Activated CD8-positive, alpha-beta memory T cell treated with anti-CD3 and anti-CD28 coated beads for 24 hours (primary cell): ENCODE data around the gene CXXC1.
A peak's percentile ranks its signal among the peaks of the same experiment; 100 is the strongest.
"Not testable (repeated sequence)": the region's sequence is repeated elsewhere in the genome, so short reads cannot be mapped to it uniquely, and the experiment has no call there.

Experiments
- DNase-seq: peaks from one replicate; pipeline ENCODE4 v3.0.0-alpha.2; 2020

Gene CXXC1

DNA sequence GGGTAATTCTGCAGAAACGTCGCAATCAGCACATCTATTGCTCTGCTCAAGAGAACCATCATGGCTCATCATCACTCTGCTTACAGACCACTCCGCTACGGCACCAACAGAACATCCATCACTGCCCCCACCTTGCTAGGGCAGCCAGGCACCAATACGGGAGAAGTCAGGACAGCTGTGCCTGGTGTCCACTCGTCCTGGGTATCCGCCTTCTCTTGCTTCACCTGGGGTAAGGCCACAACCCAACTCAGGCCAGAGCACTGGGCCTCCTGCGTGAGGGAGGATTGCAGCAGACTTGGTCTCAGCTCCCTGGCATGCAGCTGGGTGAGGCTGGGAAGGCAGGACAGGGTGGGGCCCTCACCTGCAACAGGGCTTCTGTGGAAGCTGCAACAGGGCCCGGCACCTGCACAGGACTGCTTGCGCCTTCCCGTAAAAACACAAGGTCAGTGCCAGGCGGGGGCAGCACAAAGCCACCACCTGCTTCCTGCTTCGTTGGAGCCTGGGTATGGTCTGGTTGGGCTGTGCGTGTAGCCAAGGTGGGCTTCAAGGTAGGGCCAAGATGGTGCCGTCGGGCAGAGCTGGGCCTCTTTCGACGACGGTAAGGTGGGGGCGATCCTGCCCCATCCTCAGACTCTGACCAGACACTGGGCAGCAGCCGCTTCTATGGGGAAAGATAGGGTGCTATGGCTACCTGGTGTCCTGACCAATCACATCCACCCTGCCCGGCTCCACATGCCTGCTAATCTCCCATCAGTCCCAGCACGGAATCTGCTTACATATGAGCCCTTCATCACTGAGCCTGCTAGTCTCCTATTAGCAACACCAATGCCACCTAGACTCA, 14.1 kb downstream of the CXXC1 start:
- DNase-seq = no peak

DNA sequence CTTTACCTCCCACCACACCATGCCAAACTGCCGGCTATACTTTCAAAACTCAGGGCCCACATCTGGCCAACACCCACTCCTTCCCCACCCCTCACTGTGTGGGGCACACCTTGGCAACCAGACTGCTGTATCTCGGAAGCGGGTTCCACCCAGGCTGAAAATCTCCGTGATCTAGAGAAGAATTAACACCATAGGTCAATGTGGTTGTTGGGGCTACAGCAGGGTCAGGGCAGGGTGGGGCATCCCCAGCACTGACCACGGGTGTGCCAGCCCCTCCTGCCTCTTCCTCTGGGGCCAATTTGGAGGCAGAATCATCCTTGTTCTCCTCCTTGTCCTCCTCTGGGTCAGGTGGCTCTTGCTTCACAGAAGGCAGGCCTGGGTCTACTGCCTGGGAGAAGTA, 14.9 kb downstream of the CXXC1 start:
- no peak for DNase-seq

- peak; percentile 90 for DNase-seq
Measured at GRCh38 chr18:50268022-50268747, 19.3 kb downstream of the CXXC1 start.

DNA sequence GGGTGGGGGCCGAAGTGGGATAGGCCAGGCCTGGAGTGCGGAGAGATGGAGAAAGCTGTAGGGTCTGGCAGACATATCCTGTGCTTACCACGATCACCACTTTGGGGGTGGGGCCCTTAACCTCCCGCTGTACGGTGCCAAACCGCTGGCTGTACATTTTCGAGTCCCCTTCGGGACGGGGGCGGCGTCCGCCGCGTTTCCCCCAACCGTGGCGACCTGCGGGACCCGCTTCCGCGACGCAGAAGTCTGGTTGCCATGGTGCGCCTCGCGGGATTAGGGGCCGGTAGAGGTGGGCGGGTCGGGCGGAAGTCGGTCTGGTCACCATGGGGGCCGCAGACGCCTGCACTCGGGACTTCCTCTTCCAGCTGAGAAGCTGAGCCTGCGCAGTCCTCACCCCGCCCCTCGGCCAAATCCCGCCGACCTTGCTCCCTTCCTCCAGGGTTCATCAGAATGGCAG, 21.2 kb downstream of the CXXC1 start, which contains the start of gene CFAP53:
Gene CFAP53, minus strand, starts transcription at position 248 of the 457 bp plus-strand sequence. Its CDS starts 91 bp downstream, at position 157.
- DNase-seq = peak; percentile 94

- DNase-seq = no peak
Measured at GRCh38 chr18:50262977-50263376, 24.5 kb downstream of the CXXC1 start.

DNA sequence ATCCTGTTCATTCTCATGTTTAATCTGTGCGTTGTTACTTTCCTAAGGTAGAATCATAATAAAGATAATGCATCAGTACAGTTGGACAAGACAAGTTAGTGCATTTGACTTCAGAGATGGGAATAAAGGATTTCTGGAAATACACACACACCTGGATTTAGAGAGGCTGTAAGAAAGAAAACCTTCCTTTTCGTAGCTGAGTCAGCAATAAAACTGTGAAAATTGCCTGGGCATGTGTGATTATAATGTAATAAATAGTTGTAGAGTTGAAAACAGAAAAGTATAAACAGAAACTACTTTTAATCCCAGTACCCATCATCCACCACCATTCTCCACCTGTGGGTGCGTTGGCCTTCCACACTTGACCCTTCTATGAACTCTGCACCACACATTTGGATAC, 36.6 kb downstream of the CXXC1 start:
- no peak for DNase-seq

- DNase-seq = no peak
Measured at GRCh38 chr18:50249576-50249975, 37.9 kb downstream of the CXXC1 start.

DNA sequence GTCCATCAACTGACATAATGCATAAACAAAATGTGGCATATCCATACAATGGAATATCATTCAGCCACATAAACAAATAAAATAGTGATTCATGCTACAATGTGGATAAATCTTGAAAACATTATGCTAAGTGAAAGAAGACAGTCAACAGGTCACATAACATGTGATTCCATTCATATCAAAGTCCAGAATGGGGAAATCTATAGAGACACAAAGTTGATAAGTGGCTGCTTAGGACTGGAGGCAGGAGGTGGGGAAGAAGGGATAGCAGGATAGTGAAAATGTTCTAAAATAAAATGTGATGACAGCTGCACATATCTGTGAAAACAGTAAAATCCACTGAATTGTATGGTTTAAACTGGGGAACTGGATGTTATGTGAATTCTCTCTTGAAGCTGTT, 39.9 kb downstream of the CXXC1 start:
- DNase-seq = no peak

DNA sequence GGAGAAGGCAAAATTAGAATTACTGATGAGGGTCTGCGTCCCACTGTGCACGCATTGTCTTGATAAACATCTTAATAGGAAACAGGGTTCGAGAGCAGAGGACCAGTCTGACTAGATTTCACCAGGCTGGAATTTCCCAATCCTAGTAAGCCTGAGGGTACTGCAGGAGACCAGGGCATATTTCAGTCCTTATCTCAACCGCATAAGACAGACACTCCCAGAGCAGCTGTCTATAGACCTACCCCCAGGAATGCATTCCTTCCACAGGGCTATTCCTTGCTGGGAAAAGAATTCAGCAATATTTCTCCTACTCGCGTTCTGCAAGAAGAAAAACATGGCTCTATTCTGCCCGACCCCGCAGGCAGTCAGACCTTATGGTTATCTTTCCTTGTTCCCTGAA, 45.7 kb downstream of the CXXC1 start:
- DNase-seq = not testable (repeated sequence)

GRCh38 chr18:50240080-50240563, 47.4 kb downstream of the CXXC1 start:
- DNase-seq = no peak

DNA sequence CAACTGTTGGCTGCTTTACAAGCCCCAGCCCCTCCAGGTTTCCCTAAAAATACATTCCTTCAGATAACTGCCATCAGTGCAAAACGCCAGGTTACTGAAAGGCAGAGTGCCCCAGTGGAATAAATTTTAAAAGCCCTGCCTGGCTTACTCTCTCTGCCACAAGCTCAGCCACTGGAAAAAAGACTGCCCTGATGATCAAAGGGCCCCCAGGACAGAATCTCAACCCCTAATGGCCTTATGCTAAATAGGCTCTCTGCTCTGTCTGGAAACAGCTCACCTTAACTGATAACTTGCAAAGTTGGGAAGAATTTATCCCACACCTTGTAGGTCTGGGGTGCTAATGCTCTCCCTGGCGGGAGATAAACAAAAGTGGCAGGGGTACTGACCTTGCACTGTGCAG, 55.1 kb downstream of the CXXC1 start:
- no peak for DNase-seq
